ENCODE data around the gene RGS19.
A peak's percentile ranks its signal among the peaks of the same experiment; 100 is the strongest.

RGS19 gene

DNA sequence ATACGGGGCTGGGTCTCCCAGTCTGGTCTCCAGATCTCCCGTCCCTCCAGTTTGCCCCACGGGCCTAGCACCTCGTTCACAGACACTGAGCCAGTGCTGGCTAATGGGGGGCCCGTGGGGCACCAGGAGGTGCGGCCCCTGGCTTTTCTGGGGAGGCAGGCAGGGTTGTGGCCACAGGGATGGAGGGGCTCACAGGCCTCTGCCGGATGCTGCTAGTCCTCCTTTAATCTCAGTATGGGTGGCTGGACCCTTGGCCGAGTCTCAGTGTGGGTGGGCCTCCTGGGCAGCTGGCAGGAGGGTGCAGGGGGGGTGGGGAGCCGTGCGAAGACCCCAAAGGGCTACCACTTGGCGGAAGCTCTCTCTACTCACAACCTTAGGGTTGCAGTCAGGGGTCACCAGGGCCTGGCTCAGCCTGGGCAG lies 28.3 kb downstream of the RGS19 start:
- H3K27ac ChIP-seq = no peak overlapping the region
- DNase-seq = no peak
- TF ChIP-seq, protein P1, sequence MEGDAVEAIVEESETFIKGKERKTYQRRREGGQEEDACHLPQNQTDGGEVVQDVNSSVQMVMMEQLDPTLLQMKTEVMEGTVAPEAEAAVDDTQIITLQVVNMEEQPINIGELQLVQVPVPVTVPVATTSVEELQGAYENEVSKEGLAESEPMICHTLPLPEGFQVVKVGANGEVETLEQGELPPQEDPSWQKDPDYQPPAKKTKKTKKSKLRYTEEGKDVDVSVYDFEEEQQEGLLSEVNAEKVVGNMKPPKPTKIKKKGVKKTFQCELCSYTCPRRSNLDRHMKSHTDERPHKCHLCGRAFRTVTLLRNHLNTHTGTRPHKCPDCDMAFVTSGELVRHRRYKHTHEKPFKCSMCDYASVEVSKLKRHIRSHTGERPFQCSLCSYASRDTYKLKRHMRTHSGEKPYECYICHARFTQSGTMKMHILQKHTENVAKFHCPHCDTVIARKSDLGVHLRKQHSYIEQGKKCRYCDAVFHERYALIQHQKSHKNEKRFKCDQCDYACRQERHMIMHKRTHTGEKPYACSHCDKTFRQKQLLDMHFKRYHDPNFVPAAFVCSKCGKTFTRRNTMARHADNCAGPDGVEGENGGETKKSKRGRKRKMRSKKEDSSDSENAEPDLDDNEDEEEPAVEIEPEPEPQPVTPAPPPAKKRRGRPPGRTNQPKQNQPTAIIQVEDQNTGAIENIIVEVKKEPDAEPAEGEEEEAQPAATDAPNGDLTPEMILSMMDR (IDR thresholded peaks at IDR 0.05; ENCODE audit: low read depth, low read length) = no peak
- no peaks in the 10 kb centered on the region for H3K27me3 ChIP-seq (ENCODE audit: insufficient read depth, low read depth, severe bottlenecking)
- no peaks in the 10 kb centered on the region for H3K9me3 ChIP-seq (ENCODE audit: severe bottlenecking)
- no peak overlapping the region for H3K4me3 ChIP-seq (ENCODE audit: low read depth, low read length)
- no peaks in the 10 kb centered on the region for H3K36me3 ChIP-seq

- Histone ChIP-seq H3K27me3 (ENCODE audit: insufficient read depth, low read depth, severe bottlenecking) (no peaks in the 10 kb centered on the region), H3K27ac (no peak overlapping the region), H3K36me3 (no peaks in the 10 kb centered on the region), H3K4me3 (ENCODE audit: low read depth, low read length) (no peak overlapping the region), H3K9me3 (ENCODE audit: severe bottlenecking) (no peaks in the 10 kb centered on the region)
- no peak for DNase-seq
- TF ChIP-seq, protein P1 (IDR thresholded peaks at IDR 0.05; ENCODE audit: low read depth, low read length) = no peak
Observed at GRCh38 chr20:64050261-64051032, 28.9 kb downstream of the RGS19 start.

- H3K4me3 ChIP-seq (ENCODE audit: low read depth, low read length) = 0 out of 2 replicates have a peak overlapping the region, but pooled peaks have one; percentile 16
- no peaks in the 10 kb centered on the region for H3K9me3 ChIP-seq (ENCODE audit: severe bottlenecking)
- no peaks in the 10 kb centered on the region for H3K27me3 ChIP-seq (ENCODE audit: insufficient read depth, low read depth, severe bottlenecking)
- H3K27ac ChIP-seq = no peak overlapping the region
- no peak for DNase-seq
- no peaks in the 10 kb centered on the region for H3K36me3 ChIP-seq
- TF ChIP-seq, protein P1 (IDR thresholded peaks at IDR 0.05; ENCODE audit: low read depth, low read length) = no peak
Observed at GRCh38 chr20:64049878-64050260, 29.4 kb downstream of the RGS19 start.

- TF ChIP-seq, protein P1 (IDR thresholded peaks at IDR 0.05; ENCODE audit: low read depth, low read length) = no peak
- Histone ChIP-seq H3K4me3 (ENCODE audit: low read depth, low read length) (peak within 1 kb of the TSS; percentile 28), H3K9me3 (ENCODE audit: severe bottlenecking) (no peaks in the 10 kb centered on the region), H3K36me3 (no peaks in the 10 kb centered on the region), H3K27ac (no peak within 1 kb of the TSS), H3K27me3 (ENCODE audit: insufficient read depth, low read depth, severe bottlenecking) (no peaks in the 10 kb centered on the region)
- no peak for DNase-seq
Observed at GRCh38 chr20:64049060-64049877, 30.0 kb downstream of the RGS19 start, which contains the start of gene SOX18. SOX18 (minus strand) TSS chr20:64049639; CDS start chr20:64049516, 123 bp downstream.

DNA sequence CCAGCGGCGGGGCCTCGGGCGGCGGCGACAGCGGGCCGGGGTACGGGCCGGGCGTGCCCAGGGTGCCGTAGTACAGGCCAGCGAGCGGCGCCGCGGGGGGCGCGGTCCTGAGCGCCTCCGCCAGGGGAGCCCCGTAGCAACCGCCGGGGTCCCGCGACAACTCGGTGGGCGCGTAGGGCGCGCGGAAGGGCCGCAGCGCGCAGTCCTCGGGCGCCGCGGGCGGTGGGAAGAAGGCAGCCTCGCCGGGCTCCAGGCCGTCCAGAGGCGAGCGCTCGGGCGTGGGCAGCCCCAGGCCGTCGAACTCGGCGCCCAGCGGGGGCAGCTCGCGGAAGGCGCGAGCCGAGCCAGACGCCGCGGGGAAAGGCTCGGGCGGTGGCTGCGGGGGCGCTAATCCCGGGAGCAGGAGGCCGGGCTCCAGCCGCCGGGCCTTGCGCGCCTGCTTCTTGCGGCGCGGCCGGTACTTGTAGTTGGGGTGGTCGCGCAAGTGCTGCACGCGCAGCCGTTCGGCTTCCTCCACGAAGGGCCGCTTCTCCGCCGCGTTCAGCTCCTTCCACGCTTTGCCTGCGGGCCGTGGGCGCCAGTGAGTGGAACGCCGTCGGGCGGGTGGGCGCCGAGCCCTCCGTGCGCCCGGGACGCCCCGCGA lies 30.8 kb downstream of the RGS19 start:
- Histone ChIP-seq H3K27ac (no peak overlapping the region), H3K9me3 (ENCODE audit: severe bottlenecking) (no peaks in the 10 kb centered on the region), H3K27me3 (ENCODE audit: insufficient read depth, low read depth, severe bottlenecking) (no peaks in the 10 kb centered on the region), H3K36me3 (no peaks in the 10 kb centered on the region), H3K4me3 (ENCODE audit: low read depth, low read length) (peak overlapping the region; percentile 28; the same call in 1 of the 2 replicates)
- TF ChIP-seq, protein P1 (IDR thresholded peaks at IDR 0.05; ENCODE audit: low read depth, low read length) = no peak
- DNase-seq = no peak

All from WERI-Rb-1 (cell line).